Occipital lobe (tissue), 2 donors: ENCODE data around the gene BBS9. TPM values are rescaled to one million over a fixed set of nuclear protein-coding genes. Genes with fewer than 3 reads are reported as not detected.

Experiments used
- DNase-seq: peaks from one replicate; lab custom pipeline; 2025; lab: John Stamatoyannopoulos, UW
- total RNA-seq: library from RNA; depleted of rRNA; stranded (reverse); fragments of >200 nt; gene quantifications from one replicate; pipeline ENCODE4 v1.2.3, GENCODE V29; 2014

Gene BBS9
- total RNA-seq, 1 donor from 2014 or later: 103 TPM

GRCh38 chr7:33601101-33601500, 471.7 kb downstream of the BBS9 start:
- no peak for DNase-seq

DNA sequence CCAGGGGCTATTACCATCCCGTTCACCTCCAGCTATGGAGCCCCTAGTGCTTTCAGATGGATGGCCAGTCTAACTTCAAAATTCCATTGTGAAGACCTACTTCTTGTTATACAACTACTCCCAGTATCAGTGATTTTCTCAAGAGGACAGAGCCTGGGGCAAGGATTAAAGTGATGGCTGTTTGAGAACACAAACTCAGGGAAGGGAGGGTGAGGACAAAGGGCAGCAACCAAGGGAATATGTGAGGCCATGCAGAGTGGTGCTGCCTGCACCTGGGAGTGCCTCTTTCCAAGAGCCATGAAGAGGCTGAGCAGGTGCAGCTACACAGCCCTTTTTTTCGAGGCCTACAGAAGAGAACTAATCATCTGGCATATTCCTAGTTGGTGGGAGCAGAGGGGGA, 472.5 kb downstream of the BBS9 start:
- no peak for DNase-seq

DNA sequence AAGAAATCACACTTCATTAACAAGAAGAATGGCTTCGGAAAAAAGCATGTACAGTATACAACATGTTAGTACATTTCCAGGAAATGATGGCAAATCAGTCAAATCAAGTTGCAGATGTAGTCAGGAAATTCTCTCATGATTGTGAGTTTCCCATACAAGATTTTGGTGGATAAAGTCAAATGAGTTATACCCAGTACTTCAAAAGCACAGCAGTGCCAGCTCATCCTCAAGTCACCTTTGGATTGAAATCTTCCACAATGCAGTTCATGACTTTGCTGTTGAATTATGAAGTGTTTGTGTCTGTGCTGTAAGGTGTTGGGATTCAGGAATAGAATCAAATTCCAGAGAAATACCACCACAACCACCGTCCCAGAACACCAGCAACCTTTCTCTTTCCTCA, 474.7 kb downstream of the BBS9 start:
- no peak for DNase-seq

DNA sequence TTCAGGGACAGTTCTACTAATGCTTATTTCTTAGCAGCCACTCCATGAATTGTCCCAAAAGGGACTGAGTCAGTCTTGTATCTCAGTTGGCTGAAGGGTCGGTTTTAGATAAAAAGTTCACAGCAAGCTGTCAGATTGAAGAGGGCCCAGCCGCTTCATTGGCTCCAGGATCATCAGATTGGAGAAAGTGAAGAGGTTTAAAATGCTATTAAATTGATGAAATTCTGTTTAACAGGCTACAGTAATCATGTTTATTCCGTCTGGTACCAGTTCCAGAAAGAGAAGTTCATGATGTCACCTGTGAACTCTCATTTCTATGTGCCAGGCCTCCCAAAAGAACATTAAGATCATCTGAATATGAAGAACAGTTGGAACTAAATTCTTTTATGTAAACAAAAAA, 481.6 kb downstream of the BBS9 start:
- no peak for DNase-seq

GRCh38 chr7:33612442-33612841, 483.1 kb downstream of the BBS9 start:
- no peak for DNase-seq

DNA sequence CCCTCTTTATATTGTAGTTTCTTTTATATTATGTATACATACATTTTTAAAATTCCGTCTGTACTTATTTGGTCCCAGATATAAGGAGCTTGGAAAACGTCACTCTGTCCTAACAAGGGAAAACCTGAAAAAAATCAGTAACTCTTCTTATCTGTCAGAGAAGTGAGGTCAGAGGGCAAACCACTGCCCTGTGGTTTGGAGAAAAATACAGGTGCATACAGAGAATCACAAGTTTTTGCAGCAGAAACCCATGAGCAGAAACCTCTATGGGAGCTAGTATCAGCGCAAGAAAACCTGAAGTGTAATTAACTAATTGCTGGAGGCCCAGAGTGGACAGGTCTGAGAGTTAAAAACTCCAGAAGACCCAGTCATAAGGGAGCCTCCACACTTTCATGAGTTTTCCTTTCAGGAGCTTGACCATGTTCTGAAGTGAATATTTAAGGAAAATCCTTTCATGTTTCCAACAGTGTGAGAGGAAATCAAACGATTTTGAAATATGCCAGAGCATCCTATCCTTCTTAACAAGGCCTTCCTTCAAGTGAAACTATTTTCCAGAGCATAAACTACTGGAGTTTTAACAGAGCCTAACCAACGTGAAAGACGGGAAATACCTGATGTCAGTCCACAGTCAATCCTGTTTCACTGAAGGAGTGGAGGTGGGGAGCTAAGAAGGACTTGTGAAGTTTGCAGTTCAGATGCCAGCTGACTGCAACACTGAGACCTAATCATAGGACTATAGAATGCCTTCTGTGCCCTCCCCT, 485.2 kb downstream of the BBS9 start:
- DNase-seq: no peak

GRCh38 chr7:33616752-33617151, 487.4 kb downstream of the BBS9 start:
- no peak for DNase-seq

GRCh38 chr7:33619264-33619663, 489.9 kb downstream of the BBS9 start:
- DNase-seq: no peak

GRCh38 chr7:33623267-33623666, 493.9 kb downstream of the BBS9 start:
- DNase-seq: no peak

DNA sequence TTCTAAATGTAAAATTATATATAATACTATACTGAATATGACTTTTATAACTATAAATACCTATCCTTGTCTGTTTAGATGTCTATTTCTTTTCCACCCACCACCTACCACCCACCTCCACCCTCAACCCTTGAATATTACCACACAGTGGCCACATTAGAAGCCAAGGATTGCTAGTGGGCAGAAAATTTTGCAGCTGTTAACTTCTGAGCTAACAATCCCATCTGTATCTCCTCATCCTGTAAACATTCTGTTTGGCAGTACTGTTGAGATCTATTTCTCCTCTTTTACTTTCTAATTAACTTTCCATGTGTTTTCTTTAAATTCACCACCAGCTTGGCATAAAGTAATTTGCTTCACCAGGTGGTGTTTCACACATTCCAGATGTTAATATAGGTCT, 494.9 kb downstream of the BBS9 start:
- no peak for DNase-seq

DNA sequence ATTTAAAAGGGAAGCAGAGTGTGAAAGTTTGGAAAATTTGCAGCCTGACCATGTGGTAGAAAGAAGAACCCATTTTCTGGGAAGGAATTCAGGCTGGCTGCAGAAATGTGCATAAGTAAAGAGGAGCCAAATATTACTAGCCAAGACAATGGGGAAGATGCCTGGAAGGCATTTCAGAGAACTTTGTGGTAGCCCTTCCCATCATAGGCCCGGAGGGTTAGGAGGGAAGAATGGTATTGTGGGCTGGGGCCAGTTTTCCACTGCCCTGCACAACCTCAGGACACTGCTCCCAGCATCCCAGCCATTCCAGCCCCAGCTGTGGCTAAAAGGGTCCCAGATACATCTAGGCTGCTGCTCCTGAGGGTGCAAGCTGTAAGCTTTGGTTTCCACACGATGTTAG, 497.5 kb downstream of the BBS9 start:
- no peak for DNase-seq

GRCh38 chr7:33627741-33628140, 498.4 kb downstream of the BBS9 start:
- no peak for DNase-seq

DNA sequence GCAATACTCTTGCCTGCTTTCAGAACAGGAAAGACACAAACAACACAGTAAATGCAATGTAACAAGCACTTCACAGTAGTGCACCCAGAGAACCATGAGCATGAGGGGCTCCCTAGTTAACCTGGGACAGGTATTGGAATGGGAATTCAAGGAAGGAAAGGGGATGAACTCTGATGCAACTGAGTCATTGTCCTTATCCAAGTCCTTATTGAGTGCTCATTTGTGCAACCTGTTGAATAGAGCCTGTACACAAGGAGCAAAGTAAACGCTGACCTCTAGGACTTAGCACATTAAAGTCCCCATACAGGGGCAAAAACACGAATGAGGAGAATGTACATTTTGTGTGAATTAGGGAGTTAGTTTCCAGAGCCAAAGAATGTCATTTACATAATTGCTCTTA, 499.5 kb downstream of the BBS9 start:
- DNase-seq: no peak

- DNase-seq: no peak
Measured at GRCh38 chr7:33630359-33630758, 501.0 kb downstream of the BBS9 start.

DNA sequence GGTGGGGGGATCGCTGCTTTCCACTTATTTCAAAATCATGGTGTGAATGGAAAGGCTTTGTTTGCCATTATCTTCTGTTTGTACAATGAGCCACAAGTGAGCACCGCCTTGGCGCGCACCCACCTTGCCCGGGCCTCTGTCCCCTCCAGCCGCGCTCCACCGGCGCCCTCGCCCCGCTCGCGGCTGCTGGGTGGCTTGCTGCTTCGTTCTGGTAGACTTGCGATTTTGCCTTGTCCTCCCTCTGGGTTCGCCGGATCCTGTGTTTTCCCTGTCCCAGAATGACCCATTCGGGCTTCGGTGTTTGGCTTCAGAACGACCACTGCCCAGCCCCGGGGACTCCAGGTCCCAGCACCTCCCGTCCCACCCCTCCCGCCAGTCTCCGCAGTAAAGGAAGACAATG, 503.0 kb downstream of the BBS9 start:
- DNase-seq: no peak

GRCh38 chr7:33632840-33633525, 503.6 kb downstream of the BBS9 start:
- no peak for DNase-seq

- DNase-seq: no peak
Measured at GRCh38 chr7:33634606-33635005, 505.2 kb downstream of the BBS9 start.

DNA sequence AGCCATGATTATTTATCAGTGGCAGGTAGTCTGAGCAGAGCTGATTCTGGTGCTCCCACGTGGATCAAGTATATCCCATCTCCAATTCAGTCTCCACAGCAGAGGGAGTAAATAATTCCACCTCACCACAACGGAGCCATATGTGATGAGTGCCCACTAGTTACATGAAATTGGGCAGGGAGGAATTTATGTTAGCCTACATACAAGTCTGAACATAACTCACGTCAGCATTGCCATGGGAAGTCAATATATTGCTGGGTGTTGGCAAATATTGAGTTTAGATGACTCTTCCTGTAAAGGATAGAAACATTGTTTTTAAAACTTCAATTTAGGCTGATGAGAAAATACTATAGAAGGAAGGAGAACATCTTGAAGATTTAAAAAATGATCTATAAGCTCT, 507.0 kb downstream of the BBS9 start:
- DNase-seq: no peak

DNA sequence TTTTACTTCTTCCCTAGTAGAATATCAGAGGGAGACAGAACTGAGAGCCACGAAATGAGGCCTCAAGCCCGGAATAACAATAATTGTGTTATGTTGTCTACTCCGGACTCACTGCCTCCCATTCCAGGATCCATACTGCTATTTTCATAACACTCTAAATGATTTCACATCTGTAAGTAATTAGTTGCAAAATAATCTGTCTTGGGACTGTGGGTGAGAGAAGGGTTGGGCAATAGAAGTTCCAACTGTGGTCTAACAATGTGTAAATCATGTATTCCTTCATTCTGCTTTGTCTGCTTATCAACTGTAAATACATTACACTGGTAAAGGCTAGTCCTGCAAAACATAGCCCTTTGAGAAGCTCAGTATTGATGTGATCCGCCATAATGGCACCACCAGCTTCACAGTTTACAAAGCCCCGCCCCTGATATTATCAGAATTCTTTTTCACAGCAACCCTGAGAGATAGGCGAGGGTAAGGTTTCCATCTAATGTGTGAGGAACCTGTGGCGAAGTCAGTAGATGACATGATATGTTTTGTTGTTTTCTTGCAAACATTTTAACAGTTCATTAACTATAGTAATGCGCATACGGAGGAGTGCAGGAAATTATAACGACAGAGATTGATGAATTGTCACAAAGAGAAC, 510.3 kb downstream of the BBS9 start:
- DNase-seq: no peak

- DNase-seq: no peak
Measured at GRCh38 chr7:33640741-33641140, 511.4 kb downstream of the BBS9 start.

DNA sequence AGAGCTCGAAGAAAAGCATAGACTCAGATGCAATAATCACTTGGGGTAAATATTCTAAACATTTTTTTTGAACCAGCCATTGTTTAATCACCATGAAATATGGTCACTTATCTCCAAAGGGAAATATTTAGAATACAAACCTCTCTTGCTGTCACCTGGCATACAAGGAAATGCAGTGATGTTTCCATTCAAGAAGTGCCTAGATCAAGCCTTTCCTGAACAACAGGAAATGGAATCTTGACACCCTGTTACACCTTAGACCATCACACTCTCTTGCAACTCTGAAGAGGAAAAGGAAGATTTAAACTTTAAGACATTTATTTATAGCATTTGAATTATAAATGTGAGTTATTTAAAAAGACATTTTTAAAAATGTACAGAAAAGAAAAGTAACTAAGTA, 512.9 kb downstream of the BBS9 start:
- DNase-seq: no peak

- no peak for DNase-seq
Measured at GRCh38 chr7:33643530-33643929, 514.2 kb downstream of the BBS9 start.

DNA sequence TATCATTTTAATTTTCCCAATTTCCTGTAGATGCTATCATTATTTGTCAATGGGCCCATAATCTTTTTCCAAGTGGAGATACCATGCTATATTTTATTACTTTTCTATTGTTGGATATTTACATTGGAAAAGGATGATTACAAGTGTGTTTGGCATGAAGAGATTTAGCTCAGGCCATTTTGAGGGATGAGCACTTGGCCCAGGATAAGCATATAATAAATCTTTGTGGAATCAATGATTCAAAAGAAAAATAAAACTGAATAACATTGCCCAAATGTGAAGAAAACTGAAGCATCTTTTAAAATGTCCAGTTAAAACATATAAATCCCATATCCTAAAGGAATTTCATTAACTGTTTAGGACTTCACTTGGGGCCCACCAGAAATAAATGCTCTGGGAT, 515.1 kb downstream of the BBS9 start:
- DNase-seq: no peak
